ENCODE results near the gene EYA2. TPM values are rescaled to one million over a fixed set of nuclear protein-coding genes. Genes with fewer than 3 reads are reported as not detected.
A peak's percentile ranks its signal among the peaks of the same experiment; 100 is the strongest.
"Not testable (repeated sequence)": the region's sequence is repeated elsewhere in the genome, so short reads cannot be mapped to it uniquely, and the experiment has no call there.

The EYA2 gene
- total and polyA plus RNA-seq, 7 donors: 1.2 to 11.8 (median 3.3) TPM

GRCh38 chr20:47205577-47206123 is 311.0 kb downstream of the EYA2 start:
- H3K36me3 ChIP-seq: peaks cover 0 to 25% (median 13%) of the 10 kb centered on the region in 4 donors
- WGBS, 2 donors: 47 to 54% methylated on average over 9 of the region's 9 CpGs
- H3K27ac ChIP-seq: no peak overlapping the region
- TF ChIP-seq, protein P1, sequence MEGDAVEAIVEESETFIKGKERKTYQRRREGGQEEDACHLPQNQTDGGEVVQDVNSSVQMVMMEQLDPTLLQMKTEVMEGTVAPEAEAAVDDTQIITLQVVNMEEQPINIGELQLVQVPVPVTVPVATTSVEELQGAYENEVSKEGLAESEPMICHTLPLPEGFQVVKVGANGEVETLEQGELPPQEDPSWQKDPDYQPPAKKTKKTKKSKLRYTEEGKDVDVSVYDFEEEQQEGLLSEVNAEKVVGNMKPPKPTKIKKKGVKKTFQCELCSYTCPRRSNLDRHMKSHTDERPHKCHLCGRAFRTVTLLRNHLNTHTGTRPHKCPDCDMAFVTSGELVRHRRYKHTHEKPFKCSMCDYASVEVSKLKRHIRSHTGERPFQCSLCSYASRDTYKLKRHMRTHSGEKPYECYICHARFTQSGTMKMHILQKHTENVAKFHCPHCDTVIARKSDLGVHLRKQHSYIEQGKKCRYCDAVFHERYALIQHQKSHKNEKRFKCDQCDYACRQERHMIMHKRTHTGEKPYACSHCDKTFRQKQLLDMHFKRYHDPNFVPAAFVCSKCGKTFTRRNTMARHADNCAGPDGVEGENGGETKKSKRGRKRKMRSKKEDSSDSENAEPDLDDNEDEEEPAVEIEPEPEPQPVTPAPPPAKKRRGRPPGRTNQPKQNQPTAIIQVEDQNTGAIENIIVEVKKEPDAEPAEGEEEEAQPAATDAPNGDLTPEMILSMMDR (IDR thresholded peaks at IDR 0.05): peak in 2 of 4 experiments; percentile 24 to 42
- TF ChIP-seq POLR2AphosphoS5 (IDR thresholded peaks at IDR 0.05): no peak
- TF ChIP-seq EP300 (IDR thresholded peaks at IDR 0.05): no peak
- H3K4me3 ChIP-seq: no peak overlapping the region
- no peaks in the 10 kb centered on the region for H3K9me3 ChIP-seq
- H3K4me1 ChIP-seq: no peaks in the 10 kb centered on the region
- no peaks in the 10 kb centered on the region for H3K27me3 ChIP-seq
- peak; percentile 70 for DNase-seq
- intact Hi-C loops (cut with DNase I): no loop called here

DNA sequence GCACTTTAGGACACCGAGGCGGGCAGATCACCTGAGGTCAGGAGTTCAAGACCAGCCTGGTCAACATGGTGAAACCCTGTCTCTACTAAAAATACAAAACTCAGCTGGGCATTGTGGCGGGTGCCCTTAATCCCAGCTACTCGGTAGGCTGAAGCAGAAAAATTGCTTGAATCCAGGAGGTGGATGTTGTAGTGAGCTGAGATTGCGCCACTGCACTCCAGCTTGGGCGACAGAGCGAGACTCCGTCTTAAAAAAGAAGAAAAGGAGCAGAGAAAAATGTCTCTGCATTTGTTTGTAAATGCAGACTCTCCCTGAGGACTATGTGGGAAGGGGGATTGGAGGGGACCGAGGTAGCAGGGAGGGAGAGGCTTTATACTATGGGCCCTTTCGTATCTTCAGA is 311.9 kb downstream of the EYA2 start:
- H3K4me3 ChIP-seq; H3K27ac ChIP-seq; H3K4me1 ChIP-seq; intact Hi-C loops (cut with DNase I); DNase-seq; H3K9me3 ChIP-seq; H3K27me3 ChIP-seq: not testable (repeated sequence)
- peaks cover 0 to 34% (median 19%) of the 10 kb centered on the region in 4 donors for H3K36me3 ChIP-seq
- WGBS, 2 donors: 91 to 93% methylated on average over 10 of the region's 10 CpGs

DNA sequence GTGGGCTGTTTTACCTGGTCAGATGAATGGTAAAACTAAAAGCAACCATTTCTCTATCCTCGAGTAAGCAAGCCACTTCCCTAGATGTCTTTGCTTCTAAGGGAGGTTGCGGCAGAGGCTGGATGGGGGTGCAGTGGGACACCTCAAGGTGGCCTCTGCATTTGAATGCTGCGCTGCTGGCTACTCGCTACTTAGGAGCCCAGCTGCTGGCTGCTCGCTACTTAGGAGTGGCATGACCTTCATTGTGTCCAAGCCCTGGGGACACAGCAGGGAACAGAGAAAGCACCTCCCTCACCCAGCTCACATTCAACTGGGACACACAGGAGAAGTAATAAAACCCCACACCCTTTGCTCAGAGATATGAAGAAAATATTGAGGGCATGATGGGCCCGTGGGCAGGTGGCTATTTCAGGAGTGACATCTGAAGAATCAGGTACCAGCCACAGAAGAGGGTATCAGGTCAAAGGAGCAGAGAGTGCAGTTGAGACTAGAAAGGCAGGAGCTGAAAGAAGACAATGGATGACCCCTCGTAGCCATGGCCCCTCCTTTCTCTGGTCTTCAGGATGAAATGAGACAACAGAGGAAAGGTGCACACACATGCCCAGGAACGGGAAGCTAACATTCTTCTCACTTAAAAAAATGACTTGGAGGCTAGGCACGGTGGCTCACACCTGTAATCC is 312.5 kb downstream of the EYA2 start:
- Histone ChIP-seq H3K27ac (no peak overlapping the region), H3K27me3 (no peaks in the 10 kb centered on the region), H3K9me3 (no peaks in the 10 kb centered on the region), H3K4me1 (no peaks in the 10 kb centered on the region), H3K4me3 (no peak overlapping the region), H3K36me3 (peaks cover 0 to 39% (median 24%) of the 10 kb centered on the region in 4 donors)
- intact Hi-C loops (cut with DNase I): no loop called here
- DNase-seq: no peak
- TF ChIP-seq POLR2AphosphoS5 (IDR thresholded peaks at IDR 0.05): no peak
- no peak for TF ChIP-seq POLR2A (IDR thresholded peaks at IDR 0.05)
- TF ChIP-seq, protein P1 (IDR thresholded peaks at IDR 0.05): no peak
- TF ChIP-seq EP300 (IDR thresholded peaks at IDR 0.05): no peak
- WGBS, 2 donors: 77 to 85% methylated on average over 9 of the region's 9 CpGs

GRCh38 chr20:47208534-47209174 is 314.0 kb downstream of the EYA2 start:
- 96% methylated on average over 18 of the region's 18 CpGs for WGBS, 2 donors
- no peaks in the 10 kb centered on the region for H3K9me3 ChIP-seq
- no peaks in the 10 kb centered on the region for H3K27me3 ChIP-seq
- H3K4me1 ChIP-seq: no peaks in the 10 kb centered on the region
- TF ChIP-seq EP300 (IDR thresholded peaks at IDR 0.05) (no peak), POLR2AphosphoS5 (IDR thresholded peaks at IDR 0.05) (no peak), POLR2A (IDR thresholded peaks at IDR 0.05) (no peak)
- TF ChIP-seq, protein P1 (IDR thresholded peaks at IDR 0.05): no peak
- peaks cover 0 to 55% (median 31%) of the 10 kb centered on the region in 4 donors for H3K36me3 ChIP-seq
- no peak overlapping the region for H3K4me3 ChIP-seq
- H3K27ac ChIP-seq: no peak overlapping the region
- DNase-seq: no peak
- intact Hi-C loops (cut with DNase I): no loop called here

- 96 to 97% methylated on average over 17 of the region's 17 CpGs for WGBS, 2 donors
- DNase-seq: no peak
- Histone ChIP-seq H3K27ac (no peak overlapping the region), H3K27me3 (no peaks in the 10 kb centered on the region), H3K4me3 (no peak overlapping the region), H3K4me1 (no peaks in the 10 kb centered on the region), H3K9me3 (no peaks in the 10 kb centered on the region), H3K36me3 (peaks cover 0 to 68% (median 40%) of the 10 kb centered on the region in 4 donors)
- TF ChIP-seq POLR2A (IDR thresholded peaks at IDR 0.05) (no peak), EP300 (IDR thresholded peaks at IDR 0.05) (no peak), POLR2AphosphoS5 (IDR thresholded peaks at IDR 0.05) (no peak)
- TF ChIP-seq, protein P1 (IDR thresholded peaks at IDR 0.05): no peak
- intact Hi-C loops (cut with DNase I): no loop called here
Measured at GRCh38 chr20:47209982-47210381, 315.3 kb downstream of the EYA2 start.

Data from sigmoid colon (tissue), 7 donors.